Ishikawa (cell line): ENCODE results near the gene C14orf93.

Experiments used
- EP300 ChIP-seq: IDR thresholded peaks from 2 replicates; pipeline ENCODE4 v1.6.1; 2012; ENCODE audit warnings: borderline replicate concordance
- FOXM1 ChIP-seq: IDR thresholded peaks from 2 replicates; pipeline ENCODE4 v1.6.1; 2012; ENCODE audit warnings: low read depth, borderline replicate concordance
- MAX ChIP-seq: IDR thresholded peaks from 2 replicates; pipeline ENCODE4 v1.6.1; 2012
- REST ChIP-seq: IDR thresholded peaks from 2 replicates; pipeline ENCODE4 v1.6.1; 2012; ENCODE audit warnings: low read depth, mild to moderate bottlenecking
- ZBTB7A ChIP-seq: IDR thresholded peaks from 2 replicates; pipeline ENCODE4 v1.6.1; 2012; ENCODE audit warnings: low read depth

GRCh38 chr14:22986508-22987054 is 23.4 kb downstream of the C14orf93 start:
- TF ChIP-seq FOXM1 (no peak), REST (no peak), ZBTB7A (no peak), MAX (no peak), EP300 (no peak)
